SK-N-SH (cell line): ENCODE results near the gene ACYP2. TPM values are rescaled to one million over a fixed set of nuclear protein-coding genes. Genes with fewer than 3 reads are reported as not detected.

Experiments used
- CTCF ChIA-PET: fragments of 300-600, 350-600 bp; formaldehyde crosslinking; extraction: SDS; loops from one replicate; lab custom pipeline; 2021; lab: Yijun Ruan, JAX
- POLR2A ChIA-PET: fragments of 350-600 bp; sonication (Branson Sonifier 250); formaldehyde crosslinking; extraction: SDS; loops from one replicate; lab custom pipeline; 2020; ENCODE audit warnings: antibody characterized with exemption, inconsistent platforms; lab: Yijun Ruan, JAX
- DNase-seq: peaks from one replicate; pipeline ENCODE4 v3.0.0; 2012
- H2AFZ ChIP-seq: fragments of 200-600 bp; sonication (generic); 2 replicates; pipeline ENCODE4 v1.8.1; 2016; ENCODE audit warnings: antibody characterized with exemption, mild to moderate bottlenecking, low read depth
- H3F3A ChIP-seq: fragments of 200-600 bp; sonication (generic); replicated peaks from 2 replicates; pipeline ENCODE3; 2016; ENCODE audit warnings: antibody characterized with exemption, mild to moderate bottlenecking; ENCODE audit not compliant: insufficient read depth
- H3K27ac ChIP-seq, 2 experiments: fragments of 200-500 bp in 1 of 2; fragments of 200-600 bp in 1 of 2; sonication (Bioruptor generic) in 1 of 2; sonication (generic), shearing (Covaris generic) in 1 of 2; 2 replicates each; pipeline versions ENCODE4 v1.5.1 to v1.6.1; 2014 to 2016; ENCODE audit warnings: low read depth in 2 of 2, inconsistent platforms in 1 of 2, low read length in 1 of 2, mild to moderate bottlenecking in 1 of 2, mixed read lengths in 1 of 2
- H3K27me3 ChIP-seq: fragments of 200-600 bp; sonication (generic), shearing (Covaris generic); 2 replicates; pipeline ENCODE4 v1.6.1; 2016; ENCODE audit warnings: mixed run types; ENCODE audit not compliant: insufficient read depth
- H3K36me3 ChIP-seq, 2 experiments: fragments of 200-500 bp in 1 of 2; fragments of 200-600 bp in 1 of 2; sonication (Bioruptor generic) in 1 of 2; sonication (generic) in 1 of 2; replicated peaks in 1 of 2; 2 replicates each; pipeline versions ENCODE3 to v1.5.1; 2014 to 2016; ENCODE audit warnings: low read length in 1 of 2, mild to moderate bottlenecking in 1 of 2; ENCODE audit not compliant: insufficient read depth in 2 of 2, control insufficient read depth in 1 of 2
- H3K4me1 ChIP-seq, 2 experiments: fragments of 200-500 bp in 1 of 2; fragments of 200-600 bp in 1 of 2; sonication (Bioruptor generic) in 1 of 2; sonication (generic), shearing (Covaris generic) in 1 of 2; 2 replicates each; pipeline versions ENCODE4 v1.5.1 to v1.6.1; 2014 to 2016; ENCODE audit warnings: low read depth in 1 of 2, low read length in 1 of 2, mixed run types in 1 of 2; ENCODE audit not compliant: insufficient read depth in 2 of 2, control insufficient read depth in 1 of 2
- H3K4me2 ChIP-seq: fragments of 200-600 bp; sonication (generic), shearing (Covaris generic); 2 replicates; pipeline ENCODE4 v1.6.1; 2017; ENCODE audit warnings: mixed run types
- H3K4me3 ChIP-seq, 2 experiments: fragments of 200-500 bp in 1 of 2; fragments of 200-600 bp in 1 of 2; sonication (Bioruptor generic) in 1 of 2; sonication (generic), shearing (Covaris generic) in 1 of 2; 2 replicates each; pipeline versions ENCODE4 v1.5.1 to v1.8.1; 2014 to 2016; ENCODE audit warnings: low read depth in 2 of 2, inconsistent platforms in 1 of 2, low read length in 1 of 2, mild to moderate bottlenecking in 1 of 2, mixed read lengths in 1 of 2, moderate library complexity in 1 of 2
- H3K79me2 ChIP-seq: fragments of 200-600 bp; sonication (generic); 2 replicates; pipeline ENCODE4 v1.8.1; 2017; ENCODE audit warnings: mild to moderate bottlenecking; ENCODE audit not compliant: insufficient read depth
- H3K9ac ChIP-seq: fragments of 200-600 bp; sonication (generic); 2 replicates; pipeline ENCODE4 v1.6.1; 2017; ENCODE audit warnings: mixed run types
- H3K9me2 ChIP-seq: fragments of 200-600 bp; sonication (generic); 2 replicates; pipeline ENCODE4 v1.6.1; 2017; ENCODE audit warnings: mixed run types
- H3K9me3 ChIP-seq: fragments of 200-600 bp; sonication (generic); 2 replicates; pipeline ENCODE4 v1.6.1; 2017; ENCODE audit warnings: mixed run types, mild to moderate bottlenecking, moderate library complexity
- H4K20me1 ChIP-seq: fragments of 200-600 bp; sonication (generic); 2 replicates; pipeline ENCODE4 v1.6.1; 2017; ENCODE audit warnings: mild to moderate bottlenecking, mixed run types; ENCODE audit not compliant: insufficient read depth
- CTCF ChIP-seq: fragments of 200-600 bp; sonication (generic); IDR thresholded peaks from 2 replicates; pipeline ENCODE4 v1.6.1; 2017; ENCODE audit warnings: antibody characterized with exemption, mild to moderate bottlenecking, moderate library complexity
- ELF1 ChIP-seq: IDR thresholded peaks from 2 replicates; pipeline ENCODE4 v1.4.0; 2012
- FOXM1 ChIP-seq: IDR thresholded peaks from 2 replicates; pipeline ENCODE4 v1.4.0; 2012; ENCODE audit warnings: low read depth, mild to moderate bottlenecking
- MAX ChIP-seq: IDR thresholded peaks from 2 replicates; pipeline ENCODE4 v1.4.0; 2012; ENCODE audit warnings: low read depth
- MXI1 ChIP-seq: IDR thresholded peaks from 2 replicates; pipeline ENCODE4 v1.6.1; 2012; ENCODE audit warnings: mild to moderate bottlenecking, low read depth, low read length, improper control_type of control experiment
- POLR2AphosphoS5 ChIP-seq: IDR thresholded peaks from 2 replicates; pipeline ENCODE4 v1.6.1; 2012; ENCODE audit warnings: low read depth, low read length
- RAD21 ChIP-seq: IDR thresholded peaks from 2 replicates; pipeline ENCODE4 v1.6.1; 2012; ENCODE audit warnings: mild to moderate bottlenecking, low read length
- REST ChIP-seq: IDR thresholded peaks from 2 replicates; pipeline ENCODE4 v1.6.1; 2012; ENCODE audit warnings: mild to moderate bottlenecking, low read depth, low read length, moderate library complexity
- SMC3 ChIP-seq: IDR thresholded peaks from 2 replicates; pipeline ENCODE4 v1.6.1; 2012; ENCODE audit warnings: low read depth, low read length, improper control_type of control experiment
- TAF1 ChIP-seq: IDR thresholded peaks from 2 replicates; pipeline ENCODE4 v1.6.1; 2012; ENCODE audit warnings: low read depth, mild to moderate bottlenecking, low read length, moderate library complexity, borderline replicate concordance
- USF2 ChIP-seq: fragments of 150-350 bp; IDR thresholded peaks from 2 replicates; pipeline ENCODE4 v1.6.1; 2017; ENCODE audit warnings: antibody characterized with exemption, low read length, low read depth, borderline replicate concordance
- YY1 ChIP-seq: IDR thresholded peaks from 2 replicates; pipeline ENCODE4 v1.4.0; 2012; ENCODE audit warnings: low read depth, mild to moderate bottlenecking
- ZBTB33 ChIP-seq: IDR thresholded peaks from 2 replicates; pipeline ENCODE4 v1.4.0; 2012; ENCODE audit warnings: low read depth, borderline replicate concordance
- WGBS: methylation state at CpG from one replicate; pipeline ENCODE4 v1.1.6; 2017; ENCODE audit warnings: low lambda C conversion rate; 5-methylcytosine and 5-hydroxymethylcytosine counted together
- polyA plus RNA-seq, 3 experiments: library from polyadenylated mRNA; depleted of rRNA; stranded (reverse); fragments of >200 nt; gene quantifications; 2 replicates each; pipeline ENCODE4 v1.2.3, GENCODE V29; 2012

The ACYP2 gene
- polyA plus RNA-seq, 1 of the 3 experiments (the other 2 are of a cell fraction), result 8.8 TPM

- Histone ChIP-seq H3K79me2 (no peaks in the 10 kb centered on the region), H4K20me1 (no peaks in the 10 kb centered on the region), H3K4me2 (peak overlapping the region; percentile 31; the same call in 1 of the 2 replicates), H3F3A (peaks cover 10% of the 10 kb centered on the region), H3K9me3 (no peaks in the 10 kb centered on the region), H3K4me3 (no peak overlapping the region; a peak in 1 of 4 replicates), H3K9ac (no peak overlapping the region), H3K4me1 (peaks cover 8 to 34% of the 10 kb centered on the region in 2 experiments), H3K9me2 (no peaks in the 10 kb centered on the region), H2AFZ (peak overlapping the region; percentile 67), H3K27ac (peak overlapping the region; percentile 6 to 97; a peak in 3 of 4 replicates), H3K27me3 (no peaks in the 10 kb centered on the region), H3K36me3 (no peaks in the 10 kb centered on the region)
- TF ChIP-seq POLR2AphosphoS5, result no peak
- peak; percentile 64 for TF ChIP-seq SMC3
- TF ChIP-seq USF2, result no peak
- TF ChIP-seq MAX, result no peak
- TF ChIP-seq RAD21, result peak; percentile 93
- no peak for TF ChIP-seq FOXM1
- no peak for TF ChIP-seq TAF1
- TF ChIP-seq CTCF, result peak; percentile 88
- DNase-seq, result peak; percentile 59
- ChIA-PET POLR2A (interaction anchor here (0.6 to 1.8 kb wide), 8 partner anchors 9 to 944 kb away, joined by 3 to 6 read pairs (median 4); partner anchors contain the start of genes ACYP2, PSME4, RTN4 and SPTBN1), CTCF (interaction anchor here (0.6 to 3.2 kb wide), 90 partner anchors 8 to 1400 kb away, joined by 3 to 93 read pairs (median 4); partner anchors contain the start of genes ACYP2, CHAC2, EML6 and SPTBN1)
- 47% methylated on average over 12 of the region's 12 CpGs for WGBS
These were observed 8.6 kb upstream of the ACYP2 start for GRCh38 chr2:54106631-54107454.

GRCh38 chr2:54107455-54107764 lies 8.0 kb upstream of the ACYP2 start:
- no peak overlapping the region for H3K4me3 ChIP-seq
- peaks cover 10% of the 10 kb centered on the region for H3F3A ChIP-seq
- peaks cover 8 to 34% of the 10 kb centered on the region in 2 experiments for H3K4me1 ChIP-seq
- POLR2A ChIA-PET, result interaction anchor here (0.6 to 1.8 kb wide), 5 partner anchors 108 to 943 kb away, joined by 3 to 6 read pairs (median 3); partner anchors contain the start of genes RTN4 and SPTBN1
- H3K9me3 ChIP-seq, result no peaks in the 10 kb centered on the region
- H3K27ac ChIP-seq, result peak overlapping the region; percentile 6 to 97; a peak in 3 of 4 replicates
- no peaks in the 10 kb centered on the region for H3K36me3 ChIP-seq
- 56% methylated on average over 2 of the region's 2 CpGs for WGBS
- no peaks in the 10 kb centered on the region for H3K79me2 ChIP-seq
- no peak overlapping the region for H3K4me2 ChIP-seq
- no peak for DNase-seq
- H3K9me2 ChIP-seq, result no peaks in the 10 kb centered on the region
- H3K27me3 ChIP-seq, result no peaks in the 10 kb centered on the region
- no peak overlapping the region for H3K9ac ChIP-seq
- CTCF ChIA-PET, result interaction anchor here (0.6 to 3.2 kb wide), 81 partner anchors 8 to 1399 kb away, joined by 3 to 93 read pairs (median 4); partner anchors contain the start of genes ACYP2, CHAC2, EML6 and SPTBN1
- peak overlapping the region; percentile 67 for H2AFZ ChIP-seq
- H4K20me1 ChIP-seq, result no peaks in the 10 kb centered on the region
- TF ChIP-seq YY1, result no peak
- no peak for TF ChIP-seq CTCF
- no peak for TF ChIP-seq REST
- no peak for TF ChIP-seq MXI1
- no peak for TF ChIP-seq ZBTB33
- TF ChIP-seq ELF1, result no peak
